Ramos (cell line): Measurements from ENCODE around the gene TRPV6.

Source experiments
- in situ Hi-C: fragments of 300-500 bp; cut with MboI; formaldehyde crosslinking; loops from one replicate; pipeline ENCODE4 v1.14.3; 2022; ENCODE audit warnings: low sequenced_read_pairs; ENCODE audit not compliant: unreplicated experiment

TRPV6 gene

GRCh38 chr7:142908921-142909890 is 23.7 kb upstream of the TRPV6 start:
- in situ Hi-C loops, result no loop called here

GRCh38 chr7:142908290-142908689 is 22.7 kb upstream of the TRPV6 start:
- in situ Hi-C loops, result no loop called here

GRCh38 chr7:142906643-142907042 is 21.1 kb upstream of the TRPV6 start:
- in situ Hi-C loops, result no loop called here

- in situ Hi-C loops, result no loop called here
Measured at GRCh38 chr7:142905759-142906158, 20.2 kb upstream of the TRPV6 start.

DNA sequence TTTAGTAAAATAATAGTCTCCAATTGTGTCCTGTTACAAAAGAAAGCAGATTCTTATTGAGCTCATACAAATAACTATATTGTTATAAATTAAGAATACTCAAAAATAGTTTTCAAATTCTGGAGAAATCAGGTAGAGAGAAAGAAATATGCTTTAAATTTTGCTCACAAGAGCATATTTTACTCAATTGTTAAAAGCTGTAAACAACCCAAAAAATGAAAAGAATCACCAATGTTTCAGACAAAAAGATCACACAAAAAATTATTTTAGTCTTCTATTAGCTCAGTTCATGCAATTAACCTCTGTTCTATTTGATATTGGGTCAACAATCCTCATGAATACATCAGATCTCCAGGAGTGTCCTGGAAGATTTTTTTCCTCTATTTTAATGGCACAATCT is 18.6 kb upstream of the TRPV6 start:
- in situ Hi-C loops, result no loop called here

GRCh38 chr7:142901426-142902259 is 16.1 kb upstream of the TRPV6 start:
- in situ Hi-C loops, result no loop called here

DNA sequence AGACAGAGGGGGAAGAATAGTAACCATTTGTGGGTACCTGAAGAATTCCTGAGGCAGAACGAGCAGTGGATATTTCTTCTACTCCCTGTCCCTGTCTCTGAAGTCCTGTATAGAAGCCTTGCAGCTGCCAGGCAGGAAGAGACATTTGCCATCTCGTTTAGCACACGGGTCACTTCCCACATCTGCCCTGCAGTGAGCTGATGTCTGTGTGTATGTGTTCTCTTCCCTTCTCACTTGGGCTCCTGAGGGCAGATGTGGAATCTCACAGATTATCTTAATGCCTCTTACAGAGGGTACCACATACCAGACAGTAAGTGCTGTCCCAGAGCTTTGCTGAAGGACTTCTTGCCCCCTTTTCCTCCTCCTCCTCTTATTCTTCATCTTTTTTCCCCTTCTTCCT is 14.1 kb upstream of the TRPV6 start:
- in situ Hi-C loops, result no loop called here

- in situ Hi-C loops, result no loop called here
Measured at GRCh38 chr7:142898377-142899170, 13.0 kb upstream of the TRPV6 start.

- in situ Hi-C loops, result no loop called here
Measured at GRCh38 chr7:142897691-142898090, 12.1 kb upstream of the TRPV6 start.

DNA sequence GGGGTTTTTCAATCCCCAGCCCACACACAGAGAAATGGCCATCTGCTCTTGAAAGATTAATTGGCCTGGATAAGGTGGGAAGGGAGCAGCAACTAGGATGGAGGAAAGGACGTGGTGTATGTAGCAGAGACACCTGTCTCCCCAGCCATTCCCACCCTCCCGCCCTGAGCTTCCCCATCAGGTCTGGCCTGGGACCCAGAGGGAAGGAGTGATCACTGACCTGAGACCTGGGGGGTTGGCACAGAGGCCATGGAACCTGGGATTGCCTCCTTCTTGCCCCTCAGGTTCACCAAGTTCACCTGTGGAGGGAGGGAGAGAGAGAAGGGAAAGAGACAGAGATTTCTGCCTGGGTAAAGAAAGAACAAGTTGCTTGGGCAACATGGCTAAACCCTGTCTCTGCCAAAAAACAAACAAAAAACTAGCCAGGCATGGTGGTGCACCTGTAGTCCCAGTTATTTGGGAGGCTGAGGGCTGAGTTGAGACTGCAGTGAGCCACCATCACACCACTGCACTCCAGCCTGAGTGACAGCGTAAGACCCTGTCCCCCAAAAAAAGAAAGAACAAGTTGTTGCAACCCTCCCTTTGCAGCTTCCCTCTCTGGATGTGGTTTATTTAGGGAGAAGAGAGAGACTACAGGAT is 11.3 kb upstream of the TRPV6 start:
- in situ Hi-C loops, result no loop called here

GRCh38 chr7:142896151-142896550 is 10.6 kb upstream of the TRPV6 start:
- in situ Hi-C loops, result no loop called here

- in situ Hi-C loops, result no loop called here
Measured at GRCh38 chr7:142894985-142895593, 9.5 kb upstream of the TRPV6 start.

GRCh38 chr7:142894112-142894984 is 8.8 kb upstream of the TRPV6 start:
- in situ Hi-C loops, result no loop called here

- in situ Hi-C loops, result no loop called here
Measured at GRCh38 chr7:142892951-142893350, 7.4 kb upstream of the TRPV6 start.

- in situ Hi-C loops, result no loop called here
Measured at GRCh38 chr7:142891490-142892082, 6.0 kb upstream of the TRPV6 start.

DNA sequence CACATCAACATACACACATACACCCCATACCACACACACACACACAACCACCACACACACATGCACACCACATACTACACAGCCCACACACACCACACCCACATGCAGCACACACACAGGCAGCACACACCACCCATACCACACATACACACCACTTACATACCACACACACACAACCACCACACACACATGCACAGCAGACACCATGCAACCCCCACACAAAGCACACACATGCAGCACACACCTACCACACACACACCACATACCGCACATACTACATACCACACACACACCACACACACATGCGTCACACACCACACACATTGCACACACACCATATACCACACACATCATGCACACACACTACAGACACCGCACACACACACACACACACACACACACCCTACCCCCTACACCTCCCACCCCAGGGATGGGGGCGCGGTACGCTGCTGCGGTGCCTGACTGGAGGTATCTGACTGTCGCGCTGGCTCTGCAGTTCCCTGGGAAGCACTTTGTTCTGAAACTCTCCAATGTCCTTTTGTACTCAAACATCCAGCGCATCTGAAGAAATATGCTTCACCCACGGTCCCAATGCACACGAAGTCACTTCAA is 5.4 kb upstream of the TRPV6 start:
- in situ Hi-C loops, result no loop called here

- in situ Hi-C loops, result no loop called here
Measured at GRCh38 chr7:142889816-142890215, 4.3 kb upstream of the TRPV6 start.
